D721Med (cell line): ENCODE results near the gene C19orf67.

Experiments used
- DNase-seq: peaks from one replicate; pipeline ENCODE4 v3.0.0; 2011; ENCODE audit warnings: low spot score; ENCODE audit not compliant: insufficient read length
- FAIRE-seq: peaks from 2 replicates; lab custom pipeline; 2011; peaks lifted over from hg19 to GRCh38; lab: Jason Lieb, UNC
- CTCF ChIP-seq: IDR thresholded peaks from 2 replicates; pipeline ENCODE4 v1.5.1; 2012; ENCODE audit warnings: mild to moderate bottlenecking, control low read depth; ENCODE audit not compliant: insufficient read depth; ENCODE audit errors: missing control alignments

C19orf67 gene

GRCh38 chr19:14111486-14111885 is 25.9 kb upstream of the C19orf67 start:
- DNase-seq (no peak), FAIRE-seq (no peak)
- no peak for TF ChIP-seq CTCF

GRCh38 chr19:14110650-14111049 is 25.1 kb upstream of the C19orf67 start:
- DNase-seq (no peak), FAIRE-seq (no peak)
- no peak for TF ChIP-seq CTCF

- TF ChIP-seq CTCF = no peak
- FAIRE-seq (no peak), DNase-seq (no peak)
Observed at GRCh38 chr19:14107581-14108461, 22.2 kb upstream of the C19orf67 start.

GRCh38 chr19:14106840-14107239 is 21.3 kb upstream of the C19orf67 start:
- DNase-seq (no peak), FAIRE-seq (no peak)
- no peak for TF ChIP-seq CTCF

GRCh38 chr19:14105680-14106079 is 20.1 kb upstream of the C19orf67 start:
- TF ChIP-seq CTCF = no peak
- DNase-seq (no peak), FAIRE-seq (no peak)

GRCh38 chr19:14103310-14103709 is 17.7 kb upstream of the C19orf67 start:
- DNase-seq = no peak
- TF ChIP-seq CTCF = no peak
- FAIRE-seq = no peak

- no peak for FAIRE-seq
- no peak for DNase-seq
Observed at GRCh38 chr19:14102756-14103155, 17.2 kb upstream of the C19orf67 start.

More at GRCh38 chr19:14102756-14103155, 17.2 kb upstream of the C19orf67 start:
- no peak for TF ChIP-seq CTCF
